ENCODE results near the gene TNFRSF4. TPM values are rescaled to one million over a fixed set of nuclear protein-coding genes. Genes with fewer than 3 reads are reported as not detected.
A peak's percentile ranks its signal among the peaks of the same experiment; 100 is the strongest.

TNFRSF4 gene
- total and polyA plus RNA-seq, 7 experiments from 2014 or later: 0.49 to 192 (median 1.5) TPM

GRCh38 chr1:1230656-1231399 lies 16.9 kb upstream of the TNFRSF4 start:
- peaks cover 0 to 21% (median 5%) of the 10 kb centered on the region in 5 donors for H3K36me3 Mint-ChIP-seq
- ChIA-PET CTCF (interaction anchor here (0.7 kb wide), 1 partner anchor 56 kb away, joined by 4 read pairs; no protein-coding TSS in a partner anchor), POLR2A (interaction anchor here (0.7 to 1.7 kb wide), 6 partner anchors 16 to 177 kb away, joined by 4 to 7 read pairs (median 4); no protein-coding TSS in a partner anchor)
- Histone ChIP-seq H3K4me3 (ENCODE audit: low read length) (peak overlapping the region; percentile 90), H3K27me3 (ENCODE audit: control insufficient read depth in 2 of 2, insufficient read depth in 2 of 2, low read length in 2 of 2) (no peaks in the 10 kb centered on the region), H3K4me1 (ENCODE audit: control insufficient read depth in 2 of 2, insufficient read depth in 2 of 2, low read length in 2 of 2) (peaks cover 12 to 28% of the 10 kb centered on the region in 2 donors), H3K27ac (ENCODE audit: low read depth, low read length) (peak overlapping the region; percentile 96), H3K36me3 (ENCODE audit: control insufficient read depth in 2 of 3, insufficient read depth in 3 of 3, low read length in 3 of 3) (peaks cover 0 to 43% (median 0%) of the 10 kb centered on the region in 3 experiments), H3K9me3 (ENCODE audit: control insufficient read depth in 2 of 3, low read length in 3 of 3) (no peaks in the 10 kb centered on the region)
- DNase-seq: no peak
- H3K27ac Mint-ChIP-seq: peak overlapping the region; percentile 68 to 94 (median 92)
- peaks cover 18 to 46% (median 34%) of the 10 kb centered on the region in 7 donors for H3K4me1 Mint-ChIP-seq
- peaks cover 0 to 1% (median 0%) of the 10 kb centered on the region in 11 donors for H3K9me3 Mint-ChIP-seq
- no peaks in the 10 kb centered on the region for H3K27me3 Mint-ChIP-seq
- ATAC-seq: no peak
- peak overlapping the region; percentile 89 to 96 (median 93) for H3K4me3 Mint-ChIP-seq
- intact Hi-C loops (cut with micrococcal nuclease): loop anchor here in 1 of 2 donors (1.0 kb wide), 3 partner anchors 20 to 144 kb away; partner anchors contain the start of gene AURKAIP1

DNA sequence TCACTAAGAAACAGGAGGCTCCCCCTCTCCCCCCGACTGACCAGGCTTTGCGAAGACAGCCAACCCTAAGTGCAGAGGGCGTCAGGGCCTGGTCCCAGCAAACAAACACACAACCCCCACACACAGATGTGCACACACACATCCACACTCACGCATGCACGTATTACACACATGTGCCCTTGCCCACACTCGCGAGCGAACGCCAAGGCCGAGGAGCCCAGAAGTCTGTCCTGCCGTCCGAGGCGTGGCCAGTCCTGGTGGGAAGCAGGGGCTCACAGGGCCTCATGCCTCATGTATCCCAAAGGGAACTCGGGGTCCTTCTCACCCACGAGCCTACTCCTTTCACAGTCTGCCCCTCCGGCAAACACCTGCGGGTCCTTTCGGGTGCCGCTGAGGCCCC lies 15.8 kb upstream of the TNFRSF4 start:
- Histone ChIP-seq H3K4me1 (ENCODE audit: control insufficient read depth in 2 of 2, insufficient read depth in 2 of 2, low read length in 2 of 2) (peaks cover 12 to 28% of the 10 kb centered on the region in 2 donors), H3K4me3 (ENCODE audit: low read length) (peak overlapping the region; percentile 20), H3K27me3 (ENCODE audit: control insufficient read depth in 2 of 2, insufficient read depth in 2 of 2, low read length in 2 of 2) (no peaks in the 10 kb centered on the region), H3K36me3 (ENCODE audit: control insufficient read depth in 2 of 3, insufficient read depth in 3 of 3, low read length in 3 of 3) (peaks cover 0 to 48% (median 0%) of the 10 kb centered on the region in 3 experiments), H3K27ac (ENCODE audit: low read depth, low read length) (peak overlapping the region; percentile 96), H3K9me3 (ENCODE audit: control insufficient read depth in 2 of 3, low read length in 3 of 3) (no peaks in the 10 kb centered on the region)
- no peaks in the 10 kb centered on the region for H3K27me3 Mint-ChIP-seq
- H3K27ac Mint-ChIP-seq: peak overlapping the region in 4 of 9 donors; percentile 46 to 81 (median 64)
- H3K4me3 Mint-ChIP-seq: peak overlapping the region; percentile 45 to 95 (median 68)
- POLR2A ChIA-PET: interaction anchor here (0.6 to 1.4 kb wide), 2 partner anchors 72 to 380 kb away, joined by 3 to 4 read pairs; no protein-coding TSS in a partner anchor
- peaks cover 0 to 1% (median 0%) of the 10 kb centered on the region in 11 donors for H3K9me3 Mint-ChIP-seq
- peaks cover 20 to 50% (median 37%) of the 10 kb centered on the region in 7 donors for H3K4me1 Mint-ChIP-seq
- intact Hi-C loops (cut with micrococcal nuclease): no loop called here
- CTCF ChIA-PET: no interaction called here
- no peak for ATAC-seq
- no peak for DNase-seq
- peaks cover 0 to 26% (median 5%) of the 10 kb centered on the region in 5 donors for H3K36me3 Mint-ChIP-seq

DNA sequence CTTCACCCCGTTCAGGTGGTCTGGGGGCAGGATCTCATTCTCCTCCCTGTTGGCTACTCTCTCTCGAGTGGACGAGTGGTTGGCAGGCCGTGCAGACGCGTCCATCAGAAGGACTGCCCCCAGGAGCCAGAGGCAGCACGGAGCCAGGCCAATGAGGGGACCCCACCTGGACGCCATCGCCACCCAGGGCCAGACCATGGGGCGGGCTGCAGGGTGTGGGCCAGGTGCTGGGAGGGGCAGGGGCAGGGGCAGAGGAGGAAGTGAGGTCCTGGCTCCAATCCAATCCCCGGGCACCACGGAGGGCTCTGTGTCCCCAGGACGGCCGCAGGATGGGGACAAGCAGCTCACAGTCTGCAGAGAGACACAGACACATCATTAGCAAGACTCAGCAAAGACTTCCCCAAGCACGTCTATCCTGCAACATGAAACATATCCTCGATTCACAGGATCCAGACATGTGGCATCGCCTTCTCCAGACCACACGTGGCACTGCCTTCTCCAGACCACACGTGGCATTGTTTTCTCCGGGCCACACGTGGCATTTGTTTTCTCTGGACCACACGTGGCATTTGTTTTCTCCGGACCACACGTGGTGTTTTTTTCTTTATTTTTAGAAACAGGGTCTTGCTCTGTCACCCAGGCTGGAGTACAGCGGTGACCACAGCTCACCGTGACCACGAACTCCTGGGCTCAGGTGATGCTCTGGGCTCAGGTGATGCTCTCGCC lies 14.8 kb upstream of the TNFRSF4 start:
- Histone ChIP-seq H3K9me3 (ENCODE audit: control insufficient read depth in 2 of 3, low read length in 3 of 3) (no peaks in the 10 kb centered on the region), H3K4me1 (ENCODE audit: control insufficient read depth in 2 of 2, insufficient read depth in 2 of 2, low read length in 2 of 2) (peaks cover 12 to 26% of the 10 kb centered on the region in 2 donors), H3K27me3 (ENCODE audit: control insufficient read depth in 2 of 2, insufficient read depth in 2 of 2, low read length in 2 of 2) (no peaks in the 10 kb centered on the region), H3K27ac (ENCODE audit: low read depth, low read length) (no peak overlapping the region), H3K36me3 (ENCODE audit: control insufficient read depth in 2 of 3, insufficient read depth in 3 of 3, low read length in 3 of 3) (peaks cover 0 to 51% (median 0%) of the 10 kb centered on the region in 3 experiments), H3K4me3 (ENCODE audit: low read length) (no peak overlapping the region)
- H3K27me3 Mint-ChIP-seq: no peaks in the 10 kb centered on the region
- no peak overlapping the region for H3K27ac Mint-ChIP-seq
- DNase-seq (no peak), ATAC-seq (no peak)
- H3K4me3 Mint-ChIP-seq: peak overlapping the region in 1 of 10 donors; percentile 64
- ChIA-PET POLR2A (interaction anchor here (0.6 to 1.4 kb wide), 2 partner anchors 71 to 381 kb away, joined by 3 to 4 read pairs; no protein-coding TSS in a partner anchor), CTCF (no interaction called here)
- peaks cover 16 to 40% (median 30%) of the 10 kb centered on the region in 7 donors for H3K4me1 Mint-ChIP-seq
- intact Hi-C loops (cut with micrococcal nuclease): no loop called here
- peaks cover 0 to 1% (median 0%) of the 10 kb centered on the region in 11 donors for H3K9me3 Mint-ChIP-seq
- peaks cover 0 to 24% (median 4%) of the 10 kb centered on the region in 5 donors for H3K36me3 Mint-ChIP-seq

- peak overlapping the region in 1 of 10 donors; percentile 64 for H3K4me3 Mint-ChIP-seq
- Histone ChIP-seq H3K27ac (ENCODE audit: low read depth, low read length) (no peak overlapping the region), H3K4me1 (ENCODE audit: control insufficient read depth in 2 of 2, insufficient read depth in 2 of 2, low read length in 2 of 2) (peaks cover 12 to 21% of the 10 kb centered on the region in 2 donors), H3K36me3 (ENCODE audit: control insufficient read depth in 2 of 3, insufficient read depth in 3 of 3, low read length in 3 of 3) (peaks cover 0 to 56% (median 0%) of the 10 kb centered on the region in 3 experiments), H3K4me3 (ENCODE audit: low read length) (no peak overlapping the region), H3K27me3 (ENCODE audit: control insufficient read depth in 2 of 2, insufficient read depth in 2 of 2, low read length in 2 of 2) (no peaks in the 10 kb centered on the region), H3K9me3 (ENCODE audit: control insufficient read depth in 2 of 3, low read length in 3 of 3) (no peaks in the 10 kb centered on the region)
- ChIA-PET POLR2A (no interaction called here), CTCF (no interaction called here)
- no peak for ATAC-seq
- no peaks in the 10 kb centered on the region for H3K9me3 Mint-ChIP-seq
- peaks cover 0 to 21% (median 5%) of the 10 kb centered on the region in 5 donors for H3K36me3 Mint-ChIP-seq
- H3K4me1 Mint-ChIP-seq: peaks cover 13 to 36% (median 28%) of the 10 kb centered on the region in 7 donors
- H3K27ac Mint-ChIP-seq: no peak overlapping the region
- no peak for DNase-seq
- no peaks in the 10 kb centered on the region for H3K27me3 Mint-ChIP-seq
- intact Hi-C loops (cut with micrococcal nuclease): no loop called here
Measured at GRCh38 chr1:1228187-1228586, 14.2 kb upstream of the TNFRSF4 start.

DNA sequence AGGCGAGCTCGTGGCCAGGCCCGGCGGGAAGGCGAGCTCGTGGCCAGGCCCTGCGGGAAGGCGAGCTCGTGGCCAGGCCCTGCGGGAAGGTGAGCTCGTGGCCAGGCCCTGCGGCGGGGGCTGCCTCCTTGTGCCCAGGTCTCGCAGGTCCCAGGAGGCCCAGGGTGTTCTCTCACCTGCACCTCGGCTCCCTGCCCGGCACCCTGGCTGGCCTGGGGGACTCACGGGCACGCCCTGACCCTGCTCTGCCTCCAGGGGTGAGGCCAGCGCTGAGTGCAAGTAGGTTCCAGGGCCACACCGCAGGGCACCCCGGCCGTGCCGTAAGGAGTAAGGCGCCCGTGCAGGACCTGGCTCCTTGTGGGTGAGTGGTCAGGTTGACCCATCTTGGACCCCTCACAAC lies 13.4 kb upstream of the TNFRSF4 start:
- Histone ChIP-seq H3K36me3 (ENCODE audit: control insufficient read depth in 2 of 3, insufficient read depth in 3 of 3, low read length in 3 of 3) (peaks cover 0 to 64% (median 2%) of the 10 kb centered on the region in 3 experiments), H3K9me3 (ENCODE audit: control insufficient read depth in 2 of 3, low read length in 3 of 3) (no peaks in the 10 kb centered on the region), H3K4me3 (ENCODE audit: low read length) (no peak overlapping the region), H3K27ac (ENCODE audit: low read depth, low read length) (no peak overlapping the region), H3K27me3 (ENCODE audit: control insufficient read depth in 2 of 2, insufficient read depth in 2 of 2, low read length in 2 of 2) (no peaks in the 10 kb centered on the region), H3K4me1 (ENCODE audit: control insufficient read depth in 2 of 2, insufficient read depth in 2 of 2, low read length in 2 of 2) (peaks cover 12 to 16% of the 10 kb centered on the region in 2 donors)
- intact Hi-C loops (cut with micrococcal nuclease): no loop called here
- Mint-ChIP-seq H3K9me3 (no peaks in the 10 kb centered on the region), H3K36me3 (peaks cover 5 to 27% (median 11%) of the 10 kb centered on the region in 5 donors), H3K4me3 (no peak overlapping the region), H3K27me3 (no peaks in the 10 kb centered on the region), H3K27ac (no peak overlapping the region), H3K4me1 (peaks cover 19 to 42% (median 30%) of the 10 kb centered on the region in 7 donors)
- CTCF ChIA-PET: no interaction called here
- ATAC-seq (no peak), DNase-seq (no peak)
- POLR2A ChIA-PET: interaction anchor here (0.6 kb wide), 1 partner anchor 69 kb away, joined by 3 read pairs; no protein-coding TSS in a partner anchor

DNA sequence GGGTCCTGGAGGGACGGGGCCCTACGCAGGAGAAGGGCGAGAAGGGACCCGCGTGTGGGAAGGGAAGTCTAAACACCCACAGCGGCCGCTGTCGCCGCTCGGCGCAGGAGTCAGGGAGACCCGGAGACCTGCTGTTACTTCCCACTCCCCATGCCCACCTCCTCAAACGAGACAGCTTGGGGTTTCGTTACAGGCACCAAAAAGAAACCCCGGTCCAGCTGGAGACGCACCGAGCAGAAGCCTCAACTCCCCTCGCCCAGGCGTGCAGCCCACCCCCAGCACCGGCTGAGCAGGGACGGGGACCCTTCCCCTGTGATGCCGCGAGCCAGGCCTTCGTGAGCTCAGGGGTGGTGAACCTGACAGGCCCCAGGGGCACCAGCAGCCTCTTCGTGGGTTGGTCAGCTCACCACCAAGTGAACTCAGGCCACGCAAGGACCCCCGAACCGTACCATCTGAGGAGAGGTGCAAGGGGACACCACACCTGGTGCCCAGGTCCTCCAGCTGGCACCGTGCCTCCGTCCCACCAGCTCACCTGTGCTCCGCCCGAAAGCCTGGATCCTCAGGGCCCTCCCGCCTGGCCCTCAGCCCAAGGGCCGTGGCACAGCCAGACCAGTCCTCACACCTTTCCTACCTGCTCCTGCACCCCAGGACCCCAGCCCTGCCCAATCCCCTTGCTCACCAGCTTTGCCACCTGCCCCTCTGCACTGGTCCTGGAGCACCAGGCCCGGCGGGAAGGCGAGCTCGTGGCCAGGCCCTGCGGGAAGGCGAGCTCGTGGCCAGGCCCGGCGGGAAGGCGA lies 12.8 kb upstream of the TNFRSF4 start:
- no peaks in the 10 kb centered on the region for H3K9me3 ChIP-seq (ENCODE audit: control insufficient read depth in 2 of 3, low read length in 3 of 3)
- no peaks in the 10 kb centered on the region for H3K27me3 ChIP-seq (ENCODE audit: control insufficient read depth in 2 of 2, insufficient read depth in 2 of 2, low read length in 2 of 2)
- Mint-ChIP-seq H3K4me3 (no peak overlapping the region), H3K27ac (no peak overlapping the region), H3K27me3 (no peaks in the 10 kb centered on the region), H3K9me3 (no peaks in the 10 kb centered on the region), H3K4me1 (peaks cover 19 to 44% (median 30%) of the 10 kb centered on the region in 7 donors), H3K36me3 (peaks cover 5 to 27% (median 11%) of the 10 kb centered on the region in 5 donors)
- ATAC-seq (no peak), DNase-seq (no peak)
- peaks cover 12 to 16% of the 10 kb centered on the region in 2 donors for H3K4me1 ChIP-seq (ENCODE audit: control insufficient read depth in 2 of 2, insufficient read depth in 2 of 2, low read length in 2 of 2)
- ChIA-PET POLR2A (interaction anchor here (0.6 kb wide), 1 partner anchor 69 kb away, joined by 3 read pairs; no protein-coding TSS in a partner anchor), CTCF (no interaction called here)
- intact Hi-C loops (cut with micrococcal nuclease): no loop called here
- H3K4me3 ChIP-seq (ENCODE audit: low read length): no peak overlapping the region
- peaks cover 0 to 70% (median 3%) of the 10 kb centered on the region in 3 experiments for H3K36me3 ChIP-seq (ENCODE audit: control insufficient read depth in 2 of 3, insufficient read depth in 3 of 3, low read length in 3 of 3)
- no peak overlapping the region for H3K27ac ChIP-seq (ENCODE audit: low read depth, low read length)

Measured in naive thymus-derived CD4-positive, alpha-beta T cell (primary cell).